Hepatocyte (in vitro differentiated cells): ENCODE data around the gene BIN1.

Experiments
- EZH2 ChIP-seq: fragments of 200-600 bp; sonication (generic); IDR thresholded peaks from 2 replicates; pipeline ENCODE4 v1.6.1; 2016; ENCODE audit warnings: antibody characterized with exemption, mild to moderate bottlenecking, borderline replicate concordance
- EZH2phosphoT487 ChIP-seq: fragments of 200-600 bp; sonication (generic); IDR thresholded peaks from one replicate; pipeline ENCODE4 v1.6.1; 2018; ENCODE audit warnings: antibody characterized with exemption, mild to moderate bottlenecking, low read depth, moderate library complexity; ENCODE audit not compliant: unreplicated experiment, severe bottlenecking
- TF ChIP-seq, protein P1 (sequence below): fragments of 200-600 bp; sonication (generic); IDR thresholded peaks from 2 replicates; pipeline ENCODE4 v1.5.1; 2016; ENCODE audit warnings: antibody characterized with exemption, mild to moderate bottlenecking; ENCODE audit not compliant: poor library complexity

DNA sequence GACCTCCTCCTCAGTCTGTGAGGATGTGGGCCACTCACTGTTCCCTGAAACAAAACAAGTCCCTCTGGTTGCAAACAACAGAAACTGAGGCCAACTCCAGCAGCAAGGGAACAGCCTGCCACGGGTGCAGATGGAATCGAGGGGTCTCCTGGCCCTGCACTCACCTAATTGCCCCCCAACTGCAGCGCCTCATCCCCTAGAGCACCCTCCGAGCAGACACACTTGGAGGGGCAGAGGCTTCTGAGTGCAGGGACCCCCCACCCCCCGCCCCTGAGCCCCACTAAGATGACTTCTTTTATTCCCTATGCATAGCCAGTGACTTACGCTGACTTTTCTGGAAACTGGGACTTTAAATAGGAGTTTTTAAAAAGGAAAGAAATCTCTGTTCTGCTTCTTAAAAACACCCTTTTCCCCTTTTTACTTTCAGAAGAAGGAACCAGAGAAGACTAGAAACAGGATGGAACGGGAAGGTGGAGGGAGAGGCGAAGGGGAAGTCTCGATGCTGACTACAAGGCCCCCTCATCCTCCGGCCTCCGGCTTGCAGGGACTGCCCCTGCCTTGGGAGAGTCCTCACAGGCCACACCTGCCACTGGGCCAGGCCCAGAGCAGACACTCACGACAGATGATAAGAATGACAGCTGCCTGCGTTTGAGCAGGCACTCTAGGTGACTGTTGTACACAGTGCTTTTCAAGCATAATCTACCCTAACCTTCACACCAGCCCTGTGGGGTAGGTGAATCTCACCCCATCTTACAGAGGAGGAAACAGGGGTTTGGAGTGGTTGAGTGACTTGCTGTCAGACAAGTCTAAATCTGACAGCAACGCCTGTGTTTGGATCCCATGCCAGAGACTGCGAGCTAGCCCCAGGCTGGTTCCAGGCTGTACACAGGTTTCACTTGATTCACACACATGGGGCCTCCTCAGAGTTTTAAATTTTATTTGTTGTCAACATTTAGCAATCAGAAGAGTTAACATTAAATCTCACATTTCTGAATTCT, 28.2 kb upstream of the BIN1 start:
- TF ChIP-seq, protein P1, sequence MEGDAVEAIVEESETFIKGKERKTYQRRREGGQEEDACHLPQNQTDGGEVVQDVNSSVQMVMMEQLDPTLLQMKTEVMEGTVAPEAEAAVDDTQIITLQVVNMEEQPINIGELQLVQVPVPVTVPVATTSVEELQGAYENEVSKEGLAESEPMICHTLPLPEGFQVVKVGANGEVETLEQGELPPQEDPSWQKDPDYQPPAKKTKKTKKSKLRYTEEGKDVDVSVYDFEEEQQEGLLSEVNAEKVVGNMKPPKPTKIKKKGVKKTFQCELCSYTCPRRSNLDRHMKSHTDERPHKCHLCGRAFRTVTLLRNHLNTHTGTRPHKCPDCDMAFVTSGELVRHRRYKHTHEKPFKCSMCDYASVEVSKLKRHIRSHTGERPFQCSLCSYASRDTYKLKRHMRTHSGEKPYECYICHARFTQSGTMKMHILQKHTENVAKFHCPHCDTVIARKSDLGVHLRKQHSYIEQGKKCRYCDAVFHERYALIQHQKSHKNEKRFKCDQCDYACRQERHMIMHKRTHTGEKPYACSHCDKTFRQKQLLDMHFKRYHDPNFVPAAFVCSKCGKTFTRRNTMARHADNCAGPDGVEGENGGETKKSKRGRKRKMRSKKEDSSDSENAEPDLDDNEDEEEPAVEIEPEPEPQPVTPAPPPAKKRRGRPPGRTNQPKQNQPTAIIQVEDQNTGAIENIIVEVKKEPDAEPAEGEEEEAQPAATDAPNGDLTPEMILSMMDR = no peak
- TF ChIP-seq EZH2 (no peak), EZH2phosphoT487 (no peak)
